22Rv1 (cell line): ENCODE measurements around the gene ARHGEF17.

Experiments
- H3K27ac ChIP-seq: fragments of 450-650 bp; 2 replicates; pipeline ENCODE4 v1.5.1; 2017
- CTCF ChIP-seq: fragments of 450-650 bp; IDR thresholded peaks from 2 replicates; pipeline ENCODE4 v1.5.1; 2017; ENCODE audit warnings: mild to moderate bottlenecking
- ZFX ChIP-seq: fragments of 450-650 bp; IDR thresholded peaks from 2 replicates; pipeline ENCODE4 v1.6.1; 2017; ENCODE audit warnings: antibody characterized with exemption, borderline replicate concordance

ARHGEF17 gene

GRCh38 chr11:73308003-73308960, at the start of gene ARHGEF17:
ARHGEF17 (plus strand) TSS chr11:73308276; CDS start chr11:73308639, 363 bp downstream.
- peak within 1 kb of the TSS; percentile 89 for H3K27ac ChIP-seq
- TF ChIP-seq ZFX (no peak), CTCF (no peak)

- H3K27ac ChIP-seq: no peak overlapping the region
- TF ChIP-seq ZFX (no peak), CTCF (no peak)
Observed at GRCh38 chr11:73259406-73260126, 48.5 kb upstream of the ARHGEF17 start.

GRCh38 chr11:73260127-73260457, 48.0 kb upstream of the ARHGEF17 start:
- H3K27ac ChIP-seq: no peak overlapping the region
- TF ChIP-seq ZFX: no peak

GRCh38 chr11:73262851-73263495, 45.1 kb upstream of the ARHGEF17 start:
- no peak for TF ChIP-seq ZFX
- TF ChIP-seq CTCF: no peak
- H3K27ac ChIP-seq: no peak overlapping the region

GRCh38 chr11:73263640-73264039, 44.4 kb upstream of the ARHGEF17 start:
- no peak for TF ChIP-seq CTCF
- TF ChIP-seq ZFX: no peak

GRCh38 chr11:73265278-73265810, 42.7 kb upstream of the ARHGEF17 start:
- no peak for TF ChIP-seq ZFX
- TF ChIP-seq CTCF: no peak
- H3K27ac ChIP-seq: no peak overlapping the region

More at GRCh38 chr11:73263640-73264039, 44.4 kb upstream of the ARHGEF17 start:
- H3K27ac ChIP-seq: no peak overlapping the region

GRCh38 chr11:73265853-73266645, 42.0 kb upstream of the ARHGEF17 start:
- no peak overlapping the region for H3K27ac ChIP-seq
- no peak for TF ChIP-seq ZFX
- TF ChIP-seq CTCF: no peak
